MCF 10A (cell line): Measurements from ENCODE around the gene IGF1R. TPM values are rescaled to one million over a fixed set of nuclear protein-coding genes. Genes with fewer than 3 reads are reported as not detected.

Experiments
- BruUV-seq: library from RNA; stranded (reverse); fragments of 400-500 nt; replicated peaks from 2 replicates; lab custom pipeline; 2021; lab: Mats Ljungman, UMichigan
- CTCF ChIA-PET: fragments of 300-600 bp; sonication (Branson Sonifier 250); formaldehyde crosslinking; extraction: SDS; loops from one replicate; lab custom pipeline; 2021; ENCODE audit warnings: antibody characterized with exemption, inconsistent platforms; lab: Yijun Ruan, JAX
- POLR2A ChIA-PET: fragments of 300-600, 350-650 bp; sonication (Branson Sonifier 250); formaldehyde crosslinking; extraction: SDS; loops from one replicate; lab custom pipeline; 2020; ENCODE audit warnings: antibody characterized with exemption, inconsistent platforms; lab: Yijun Ruan, JAX
- DNase-seq: peaks from one replicate; pipeline ENCODE4 v3.0.0-alpha.2; 2018; ENCODE audit not compliant: unreplicated experiment
- H3K27ac Mint-ChIP-seq: one replicate; pipeline ENCODE4 v1.8.0; 2022; ENCODE audit warnings: mild to moderate bottlenecking, low read depth, mixed read lengths; ENCODE audit not compliant: unreplicated experiment
- H3K27me3 Mint-ChIP-seq: one replicate; pipeline ENCODE4 v1.8.0; 2022; ENCODE audit warnings: mixed read lengths; ENCODE audit not compliant: insufficient read depth, unreplicated experiment
- H3K36me3 Mint-ChIP-seq: one replicate; pipeline ENCODE4 v1.8.0; 2022; ENCODE audit warnings: mild to moderate bottlenecking, moderate library complexity, mixed read lengths; ENCODE audit not compliant: insufficient read depth, unreplicated experiment
- H3K4me1 Mint-ChIP-seq: one replicate; pipeline ENCODE4 v1.8.0; 2022; ENCODE audit warnings: mixed read lengths; ENCODE audit not compliant: insufficient read depth, unreplicated experiment
- H3K4me3 Mint-ChIP-seq: one replicate; pipeline ENCODE4 v1.8.0; 2022; ENCODE audit warnings: mild to moderate bottlenecking, moderate library complexity, mixed read lengths; ENCODE audit not compliant: unreplicated experiment
- H3K9me3 Mint-ChIP-seq: one replicate; pipeline ENCODE4 v1.8.0; 2022; ENCODE audit warnings: mixed read lengths; ENCODE audit not compliant: unreplicated experiment
- intact Hi-C: fragments of 100-400 bp; cut with micrococcal nuclease; formaldehyde crosslinking; loops from 2 replicates; pipeline ENCODE4 v1.14.1; 2022
- total RNA-seq: library from RNA; stranded (reverse); gene quantifications from 2 replicates; pipeline ENCODE4 v1.2.3, GENCODE V29; 2022
- TF ChIP-seq, protein P1 (sequence below): fragments of 200-600 bp; IDR thresholded peaks from one replicate; pipeline ENCODE4 v1.8.0; 2022; ENCODE audit warnings: antibody characterized with exemption, mild to moderate bottlenecking; ENCODE audit not compliant: unreplicated experiment

IGF1R gene
- total RNA-seq, 1 experiment from 2014 or later = 53.3 TPM

GRCh38 chr15:98904544-98904943 lies 256.2 kb downstream of the IGF1R start:
- Mint-ChIP-seq H3K27me3 (no peaks in the 10 kb centered on the region), H3K27ac (peak overlapping the region; percentile 51), H3K9me3 (no peaks in the 10 kb centered on the region), H3K36me3 (peaks cover 49% of the 10 kb centered on the region), H3K4me3 (no peak overlapping the region), H3K4me1 (peaks cover 37% of the 10 kb centered on the region)
- peak; percentile 70 for DNase-seq
- TF ChIP-seq, protein P1, sequence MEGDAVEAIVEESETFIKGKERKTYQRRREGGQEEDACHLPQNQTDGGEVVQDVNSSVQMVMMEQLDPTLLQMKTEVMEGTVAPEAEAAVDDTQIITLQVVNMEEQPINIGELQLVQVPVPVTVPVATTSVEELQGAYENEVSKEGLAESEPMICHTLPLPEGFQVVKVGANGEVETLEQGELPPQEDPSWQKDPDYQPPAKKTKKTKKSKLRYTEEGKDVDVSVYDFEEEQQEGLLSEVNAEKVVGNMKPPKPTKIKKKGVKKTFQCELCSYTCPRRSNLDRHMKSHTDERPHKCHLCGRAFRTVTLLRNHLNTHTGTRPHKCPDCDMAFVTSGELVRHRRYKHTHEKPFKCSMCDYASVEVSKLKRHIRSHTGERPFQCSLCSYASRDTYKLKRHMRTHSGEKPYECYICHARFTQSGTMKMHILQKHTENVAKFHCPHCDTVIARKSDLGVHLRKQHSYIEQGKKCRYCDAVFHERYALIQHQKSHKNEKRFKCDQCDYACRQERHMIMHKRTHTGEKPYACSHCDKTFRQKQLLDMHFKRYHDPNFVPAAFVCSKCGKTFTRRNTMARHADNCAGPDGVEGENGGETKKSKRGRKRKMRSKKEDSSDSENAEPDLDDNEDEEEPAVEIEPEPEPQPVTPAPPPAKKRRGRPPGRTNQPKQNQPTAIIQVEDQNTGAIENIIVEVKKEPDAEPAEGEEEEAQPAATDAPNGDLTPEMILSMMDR = peak; percentile 52
- no TSS peak for BruUV-seq
- ChIA-PET CTCF (interaction anchor here (0.6 to 4.6 kb wide), 31 partner anchors 9 to 465 kb away, joined by 3 to 36 read pairs (median 5); no protein-coding TSS in a partner anchor), POLR2A (interaction anchor here (1.0 to 7.5 kb wide), 12 partner anchors 9 to 387 kb away, joined by 3 to 68 read pairs (median 6); partner anchors contain the start of gene IGF1R)
- intact Hi-C loops = loop anchor here (1.0 to 5.0 kb wide), 6 partner anchors 51 to 462 kb away; no protein-coding TSS in a partner anchor

GRCh38 chr15:98905963-98906711 lies 257.8 kb downstream of the IGF1R start:
- POLR2A ChIA-PET = interaction anchor here (0.6 to 7.5 kb wide), 9 partner anchors 10 to 387 kb away, joined by 3 to 68 read pairs (median 4); partner anchors contain the start of gene IGF1R
- Mint-ChIP-seq H3K4me3 (peak overlapping the region; percentile 19), H3K27ac (peak overlapping the region; percentile 69)

DNA sequence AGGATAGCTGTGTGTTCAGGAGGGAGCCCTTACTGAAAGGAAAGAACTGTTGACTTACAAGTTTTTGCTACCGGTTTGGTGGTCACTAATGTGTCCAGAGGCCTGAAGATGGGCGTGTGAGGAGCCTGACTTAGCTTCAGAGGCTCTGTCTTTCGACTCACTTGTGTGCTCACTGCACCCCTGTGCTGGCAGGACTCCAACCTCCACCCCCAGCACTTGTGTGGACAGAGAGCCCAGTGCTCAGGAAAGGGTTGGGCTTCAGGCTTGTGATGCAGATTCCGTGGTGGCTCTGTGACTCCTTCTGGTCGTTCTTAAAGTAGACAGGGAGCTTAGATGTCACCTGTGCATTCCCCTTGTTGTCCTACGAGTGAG lies 258.4 kb downstream of the IGF1R start:
- peaks cover 31% of the 10 kb centered on the region for H3K4me1 Mint-ChIP-seq
- H3K4me3 Mint-ChIP-seq = peak overlapping the region; percentile 19
- ChIA-PET POLR2A (interaction anchor here (0.6 to 7.5 kb wide), 5 partner anchors 11 to 256 kb away, joined by 3 to 68 read pairs (median 12); partner anchors contain the start of gene IGF1R), CTCF (interaction anchor here (0.6 to 4.6 kb wide), 8 partner anchors 11 to 464 kb away, joined by 3 to 36 read pairs (median 6); no protein-coding TSS in a partner anchor)
- peak; percentile 81 for DNase-seq
- peaks cover 50% of the 10 kb centered on the region for H3K36me3 Mint-ChIP-seq
- peak overlapping the region; percentile 69 for H3K27ac Mint-ChIP-seq
- TF ChIP-seq, protein P1 = no peak
- H3K9me3 Mint-ChIP-seq = no peaks in the 10 kb centered on the region
- intact Hi-C loops = no loop called here
- H3K27me3 Mint-ChIP-seq = no peaks in the 10 kb centered on the region
- no TSS peak for BruUV-seq

More at GRCh38 chr15:98905963-98906711, 257.8 kb downstream of the IGF1R start:
- no peak for DNase-seq
- Mint-ChIP-seq H3K4me1 (peaks cover 37% of the 10 kb centered on the region), H3K36me3 (peaks cover 45% of the 10 kb centered on the region), H3K9me3 (no peaks in the 10 kb centered on the region), H3K27me3 (no peaks in the 10 kb centered on the region)
- CTCF ChIA-PET = interaction anchor here (0.6 to 4.6 kb wide), 23 partner anchors 9 to 463 kb away, joined by 3 to 36 read pairs (median 6); no protein-coding TSS in a partner anchor
- BruUV-seq = no TSS peak
- TF ChIP-seq, protein P1 = no peak
- intact Hi-C loops = loop anchor here (1.0 to 2.0 kb wide), 2 partner anchors 127 to 247 kb away; no protein-coding TSS in a partner anchor

DNA sequence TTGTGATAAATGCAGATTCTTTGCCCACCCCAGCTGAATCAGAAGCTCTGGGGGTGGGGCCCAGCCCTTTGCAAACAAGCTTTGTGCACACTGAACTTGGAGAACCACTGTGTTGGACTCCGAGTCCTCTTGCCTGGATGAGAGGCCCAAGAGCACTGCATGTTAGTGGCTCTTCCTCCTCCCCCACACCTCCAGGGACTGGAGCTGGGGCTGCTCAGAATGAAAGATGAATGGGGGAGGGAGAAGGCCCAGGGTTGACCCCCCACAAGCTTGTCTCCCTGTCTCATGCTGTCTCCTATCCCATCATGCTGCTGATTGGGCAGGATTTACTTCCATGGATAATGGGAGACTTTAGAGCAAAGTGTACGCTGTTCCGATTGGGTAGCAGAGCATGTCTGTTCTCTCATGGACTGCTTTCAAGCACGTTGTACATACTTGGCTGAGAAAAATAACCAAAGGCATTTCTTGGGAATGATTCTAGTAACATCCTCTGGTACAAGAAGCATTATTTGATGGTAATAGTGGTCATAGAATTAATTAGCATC lies 259.7 kb downstream of the IGF1R start:
- POLR2A ChIA-PET = no interaction called here
- H3K9me3 Mint-ChIP-seq = no peaks in the 10 kb centered on the region
- BruUV-seq = no TSS peak
- no peak overlapping the region for H3K4me3 Mint-ChIP-seq
- no peak overlapping the region for H3K27ac Mint-ChIP-seq
- TF ChIP-seq, protein P1 = no peak
- DNase-seq = no peak
- H3K4me1 Mint-ChIP-seq = peaks cover 28% of the 10 kb centered on the region
- CTCF ChIA-PET = interaction anchor here (0.6 to 1.4 kb wide), 3 partner anchors 13 to 289 kb away, joined by 3 to 4 read pairs (median 4); no protein-coding TSS in a partner anchor
- H3K36me3 Mint-ChIP-seq = peaks cover 60% of the 10 kb centered on the region
- H3K27me3 Mint-ChIP-seq = no peaks in the 10 kb centered on the region
- intact Hi-C loops = no loop called here
